Iris pigment epithelial cell (primary cell): ENCODE data around the gene TM9SF4.

ENCODE experiments used
- DNase-seq: peaks from one replicate; pipeline ENCODE4 v3.0.0-alpha.2; 2011; ENCODE audit warnings: low read depth

Gene TM9SF4, protein sequence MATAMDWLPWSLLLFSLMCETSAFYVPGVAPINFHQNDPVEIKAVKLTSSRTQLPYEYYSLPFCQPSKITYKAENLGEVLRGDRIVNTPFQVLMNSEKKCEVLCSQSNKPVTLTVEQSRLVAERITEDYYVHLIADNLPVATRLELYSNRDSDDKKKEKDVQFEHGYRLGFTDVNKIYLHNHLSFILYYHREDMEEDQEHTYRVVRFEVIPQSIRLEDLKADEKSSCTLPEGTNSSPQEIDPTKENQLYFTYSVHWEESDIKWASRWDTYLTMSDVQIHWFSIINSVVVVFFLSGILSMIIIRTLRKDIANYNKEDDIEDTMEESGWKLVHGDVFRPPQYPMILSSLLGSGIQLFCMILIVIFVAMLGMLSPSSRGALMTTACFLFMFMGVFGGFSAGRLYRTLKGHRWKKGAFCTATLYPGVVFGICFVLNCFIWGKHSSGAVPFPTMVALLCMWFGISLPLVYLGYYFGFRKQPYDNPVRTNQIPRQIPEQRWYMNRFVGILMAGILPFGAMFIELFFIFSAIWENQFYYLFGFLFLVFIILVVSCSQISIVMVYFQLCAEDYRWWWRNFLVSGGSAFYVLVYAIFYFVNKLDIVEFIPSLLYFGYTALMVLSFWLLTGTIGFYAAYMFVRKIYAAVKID

GRCh38 chr20:32109392-32110172 is at the start of gene TM9SF4:
Gene TM9SF4, plus strand, starts transcription at chr20:32109714. Its CDS starts 27 bp downstream, at chr20:32109741.
- DNase-seq: peak; percentile 93

DNA sequence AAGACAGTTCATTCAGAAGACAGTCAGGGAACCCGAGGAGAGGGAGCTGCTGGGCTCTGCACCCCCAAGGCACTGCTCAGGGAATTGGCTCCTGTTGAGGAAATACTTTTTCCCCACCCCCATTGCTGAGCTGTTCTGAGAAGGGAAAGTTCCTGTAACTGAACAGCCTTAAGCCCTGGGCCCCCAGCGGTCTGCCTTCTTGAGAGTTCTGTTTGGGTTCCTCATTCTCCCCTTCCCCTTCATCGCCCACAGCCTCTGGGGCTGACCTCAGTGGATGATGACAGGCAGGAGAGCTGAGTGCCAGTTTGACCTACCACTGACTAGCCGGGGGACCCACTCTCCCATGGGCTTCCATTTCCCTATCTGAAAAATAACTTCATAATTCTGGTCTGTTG is 46.7 kb upstream of the TM9SF4 start:
- DNase-seq: no peak

DNA sequence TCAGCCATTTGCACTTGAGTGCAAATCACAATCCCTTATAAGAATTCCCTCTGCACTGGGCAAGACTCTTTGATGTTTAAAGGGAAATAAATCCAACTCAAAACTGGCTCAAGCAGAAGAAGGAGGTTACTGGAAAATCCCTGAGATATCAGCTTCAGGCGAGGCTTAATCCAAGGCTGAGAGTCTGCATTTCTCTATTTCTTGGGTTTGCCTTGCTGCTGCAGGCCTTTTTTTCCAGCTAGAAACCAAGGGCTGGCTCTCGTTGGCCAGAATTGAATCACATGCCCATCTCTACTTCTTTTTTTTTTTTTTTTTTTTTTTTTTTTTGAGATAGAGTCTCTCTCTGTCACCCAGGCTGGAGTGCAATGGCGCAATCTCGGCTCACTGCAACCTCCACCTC is 45.8 kb upstream of the TM9SF4 start:
- no peak for DNase-seq

DNA sequence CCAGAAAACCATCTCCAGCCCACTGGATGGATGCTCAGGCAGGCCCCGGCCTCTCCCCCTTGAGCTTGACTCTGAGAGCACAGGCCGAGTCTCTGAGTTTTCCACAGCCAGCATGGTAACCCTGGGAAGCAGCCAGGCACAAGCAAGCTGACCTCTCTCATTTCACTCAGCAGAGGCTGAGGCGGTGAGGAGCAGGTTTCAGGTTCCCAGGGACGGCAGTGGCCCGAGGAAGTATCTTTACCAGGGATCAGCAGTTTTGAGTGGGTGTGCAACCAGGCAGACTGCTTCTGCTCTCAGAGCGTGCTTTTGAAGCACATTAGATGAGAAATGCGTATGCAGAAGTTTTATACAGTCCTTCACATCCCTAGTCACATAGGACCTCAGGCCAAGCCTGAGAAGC is 44.8 kb upstream of the TM9SF4 start:
- DNase-seq: no peak

- peak; percentile 93 for DNase-seq
These were observed 42.2 kb upstream of the TM9SF4 start for GRCh38 chr20:32067234-32067821.

- DNase-seq: no peak
These were observed 41.3 kb upstream of the TM9SF4 start for GRCh38 chr20:32068174-32068573.

- DNase-seq: peak; percentile 23
These were observed 39.8 kb upstream of the TM9SF4 start for GRCh38 chr20:32069711-32070110.

DNA sequence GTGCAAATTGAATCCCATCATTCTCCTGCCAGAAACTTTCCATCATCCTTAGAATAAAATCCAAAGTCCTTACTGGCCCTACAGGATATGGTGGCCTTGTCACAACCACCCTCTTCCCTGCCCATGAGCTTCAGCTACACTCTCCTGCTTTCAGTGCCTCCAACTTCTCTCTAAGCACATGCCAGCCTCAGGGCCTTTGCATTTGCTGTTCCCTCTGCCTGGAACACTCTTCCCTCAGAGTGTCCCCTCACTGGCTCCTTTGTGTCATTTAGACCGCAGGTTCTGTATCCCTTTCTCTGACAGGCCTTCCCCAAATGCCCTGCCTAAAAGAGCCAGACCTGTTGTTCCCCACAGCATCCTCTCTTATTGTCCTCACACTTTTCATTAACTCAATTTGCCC is 39.2 kb upstream of the TM9SF4 start:
- DNase-seq: no peak

DNA sequence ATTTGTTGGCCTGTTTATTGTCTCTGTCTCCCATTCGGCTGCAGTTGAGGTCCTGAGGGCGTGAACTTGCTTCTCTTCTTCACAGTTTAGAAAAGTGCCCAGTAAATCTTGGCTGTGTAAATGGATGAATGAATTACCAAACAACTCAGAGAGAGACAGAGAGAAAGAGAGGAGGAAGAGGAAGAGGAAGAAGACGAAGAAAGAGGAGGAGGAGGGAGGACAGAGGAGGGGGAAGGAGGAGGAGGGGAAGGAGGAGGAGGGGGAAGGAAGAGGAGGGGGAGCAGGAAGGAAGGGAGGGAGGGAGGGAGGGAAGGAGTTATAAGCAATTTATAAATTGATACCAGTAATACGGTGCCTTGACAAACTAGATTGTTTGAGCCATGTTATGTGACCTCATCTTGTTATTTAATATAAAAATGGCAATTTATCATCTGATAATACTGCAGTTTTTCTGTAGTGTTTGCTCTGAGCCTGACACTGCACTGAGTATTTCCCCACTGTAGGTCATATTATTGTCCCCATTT is 38.8 kb upstream of the TM9SF4 start:
- no peak for DNase-seq

GRCh38 chr20:32071395-32072167 is 37.9 kb upstream of the TM9SF4 start:
- no peak for DNase-seq

DNA sequence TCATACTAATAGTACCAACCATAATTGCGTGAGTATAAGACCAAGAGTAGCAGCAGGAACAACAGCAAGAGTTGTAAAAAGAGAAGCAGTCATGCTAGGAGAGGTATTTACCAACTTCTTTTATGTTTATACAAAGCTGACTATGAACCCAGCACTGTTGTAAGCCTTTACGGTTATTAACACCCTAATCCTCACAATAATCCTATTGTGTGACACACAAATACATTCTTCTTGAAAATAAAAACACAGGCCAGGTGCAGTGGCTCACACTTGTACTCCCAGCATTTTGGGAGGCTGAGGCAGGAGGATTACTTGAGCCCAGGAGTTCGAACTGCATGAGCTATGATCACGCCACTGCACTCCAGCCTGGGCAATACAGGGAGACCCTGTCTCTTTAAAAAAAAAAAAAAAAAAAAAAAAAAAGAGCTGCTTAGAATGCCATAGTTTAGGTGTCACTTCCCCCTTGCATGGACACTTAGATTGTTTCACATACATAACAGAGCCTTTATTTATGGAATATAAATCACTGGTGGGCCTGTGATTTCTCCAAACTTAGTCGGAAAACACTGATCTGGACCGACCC is 37.3 kb upstream of the TM9SF4 start:
- no peak for DNase-seq

GRCh38 chr20:32075534-32075933 is 34.0 kb upstream of the TM9SF4 start:
- no peak for DNase-seq

DNA sequence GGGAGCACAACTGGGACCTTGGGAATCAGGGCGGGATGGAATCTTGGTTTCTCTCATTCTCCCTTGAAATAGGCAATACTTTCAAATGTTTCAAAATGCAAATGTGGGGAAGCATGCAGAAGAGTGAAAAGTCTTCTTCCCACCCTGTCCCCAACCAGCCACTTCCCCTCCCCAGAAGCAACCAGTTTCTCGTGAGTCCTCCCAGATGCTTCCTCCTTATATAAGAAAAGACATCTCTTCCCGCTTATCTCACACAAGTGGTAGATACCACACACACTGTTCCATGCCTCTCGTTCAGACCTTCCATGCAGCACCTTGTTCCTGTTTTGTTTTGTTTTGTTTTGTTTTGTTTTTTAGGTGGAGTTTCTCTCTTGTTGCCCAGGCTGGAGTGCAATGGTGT is 32.3 kb upstream of the TM9SF4 start:
- DNase-seq: no peak

DNA sequence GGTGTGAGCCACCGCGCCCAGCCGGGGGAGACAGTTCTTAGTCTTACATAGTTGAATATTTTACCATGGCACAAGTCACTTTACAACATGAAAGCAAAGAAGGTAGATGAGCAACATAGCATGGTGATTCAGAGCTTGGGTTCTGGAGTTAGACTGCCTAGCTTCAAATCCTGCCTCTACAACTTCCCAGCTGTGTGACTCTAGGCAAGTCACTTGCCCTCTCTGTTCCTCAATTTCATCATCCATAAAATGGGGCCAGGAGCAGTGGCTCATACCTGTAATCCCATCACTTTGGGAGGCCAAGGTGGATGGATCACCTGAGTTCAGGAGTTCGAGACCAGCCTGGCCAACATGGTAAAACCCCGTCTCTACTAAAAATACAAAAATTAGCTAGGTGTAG is 31.2 kb upstream of the TM9SF4 start:
- no peak for DNase-seq

DNA sequence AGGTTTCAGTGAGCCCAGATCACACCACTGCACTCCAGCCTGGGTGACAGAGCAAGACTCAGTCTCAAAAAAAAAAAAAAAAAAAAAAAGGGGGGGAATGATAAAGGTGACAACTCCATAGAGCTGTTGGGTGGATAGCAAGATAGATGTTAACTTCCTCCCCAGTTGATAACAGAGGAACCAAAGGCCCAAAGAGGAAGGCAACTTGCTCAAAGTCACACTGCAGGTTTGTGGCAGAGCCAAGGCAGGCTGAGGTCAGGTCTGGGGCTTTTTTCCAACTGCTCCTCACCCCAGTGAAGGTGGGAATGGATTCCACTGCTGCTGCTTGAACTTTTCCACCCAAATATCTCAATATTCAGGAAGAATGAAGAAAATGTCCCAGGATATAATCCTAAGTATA is 30.7 kb upstream of the TM9SF4 start:
- no peak for DNase-seq

DNA sequence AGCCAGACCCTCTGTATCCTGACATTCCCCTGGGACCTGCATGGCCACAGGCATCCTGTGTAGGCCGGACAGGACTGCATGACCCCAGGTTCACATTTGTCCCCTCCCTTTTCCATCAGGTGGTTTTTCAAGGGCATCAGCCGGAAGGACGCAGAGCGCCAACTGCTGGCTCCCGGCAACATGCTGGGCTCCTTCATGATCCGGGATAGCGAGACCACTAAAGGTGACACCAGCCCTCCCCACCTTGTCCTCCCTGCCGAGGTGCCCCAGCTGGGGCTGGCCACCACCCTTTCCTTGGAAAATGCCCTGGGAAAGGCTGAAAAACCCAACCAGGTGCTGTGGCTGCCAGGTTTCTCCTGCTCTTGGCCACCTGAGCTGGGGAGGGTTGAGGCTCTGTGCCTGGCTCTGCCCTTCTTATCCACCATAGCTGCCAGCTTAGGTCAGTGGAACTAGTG is 29.8 kb upstream of the TM9SF4 start:
- no peak for DNase-seq

GRCh38 chr20:32080783-32081182 is 28.7 kb upstream of the TM9SF4 start:
- DNase-seq: no peak

DNA sequence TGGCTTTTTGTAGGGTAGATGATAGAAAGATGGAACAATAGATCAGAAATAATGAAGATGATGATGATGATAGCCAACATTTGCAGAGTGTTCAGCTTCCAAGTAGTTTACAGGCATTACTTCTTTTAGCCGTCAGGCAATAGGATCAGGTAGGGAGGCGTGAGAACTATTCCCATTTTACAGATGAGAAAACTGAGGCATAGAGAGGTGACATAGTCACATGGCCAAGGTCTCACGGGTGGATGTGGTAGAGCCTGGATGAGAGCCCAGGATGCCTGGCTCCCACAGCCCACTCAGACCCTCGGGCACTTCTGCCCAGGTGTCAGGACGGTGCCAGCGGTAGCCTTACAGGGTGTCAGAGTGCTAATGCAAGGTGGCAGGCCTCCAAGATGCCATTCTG is 26.0 kb upstream of the TM9SF4 start:
- no peak for DNase-seq

- DNase-seq: no peak
These were observed 22.4 kb upstream of the TM9SF4 start for GRCh38 chr20:32087070-32087469.

- no peak for DNase-seq
These were observed 20.8 kb upstream of the TM9SF4 start for GRCh38 chr20:32088759-32089158.
